Measurements from ENCODE around the gene TMEM178A.

DNA sequence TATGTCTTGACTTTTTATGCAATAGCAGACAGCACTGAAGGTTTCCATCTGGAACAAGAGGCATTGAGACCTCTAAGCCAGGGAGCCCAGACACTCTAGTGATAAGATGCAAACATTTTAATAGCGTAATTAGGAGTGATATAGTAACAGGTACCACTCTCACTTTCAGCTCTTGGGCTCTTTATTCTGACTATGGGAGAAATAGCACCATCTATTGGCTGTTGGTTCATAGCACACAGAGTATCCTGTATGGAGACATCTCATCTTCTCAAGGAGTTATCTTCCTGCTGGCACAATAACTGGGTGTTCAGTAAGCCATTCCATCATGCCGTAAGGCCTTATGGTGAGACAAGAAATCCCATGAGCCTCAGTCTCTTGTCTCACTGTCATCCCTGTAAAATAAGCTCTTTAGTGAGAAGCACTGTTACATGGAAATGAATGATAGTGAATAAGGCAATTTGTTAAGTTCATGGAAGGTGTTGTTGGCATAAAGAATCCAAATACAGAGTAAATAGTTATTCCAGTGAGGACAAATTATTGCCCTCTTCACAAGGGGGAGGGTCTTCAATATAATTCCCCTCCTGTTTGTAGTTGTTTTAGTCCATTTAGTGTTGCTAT is 65.1 kb downstream of the TMEM178A start:
- TF ChIP-seq EZH2phosphoT487 (IDR thresholded peaks at IDR 0.05; ENCODE audit: insufficient read depth, low read depth), result no peak
- no peak for TF ChIP-seq EZH2 (IDR thresholded peaks at IDR 0.05; ENCODE audit: insufficient read depth, poor library complexity, severe bottlenecking)

All from GM23248 (cell line).